MM.1S (cell line): ENCODE measurements around the gene MFSD1.

Experiments used
- DNase-seq: peaks from one replicate; pipeline ENCODE4 v3.0.0-alpha.2; 2015
- H2AFZ ChIP-seq: fragments of 300-600 bp; sonication (generic); 2 replicates; pipeline ENCODE4 v1.6.0; 2016; ENCODE audit warnings: antibody characterized with exemption, low read length
- H3F3A ChIP-seq: fragments of 300-600 bp; sonication (generic); 2 replicates; pipeline ENCODE4 v1.6.1; 2016; ENCODE audit warnings: mild to moderate bottlenecking, antibody characterized with exemption, low read length, moderate library complexity, mixed read lengths; ENCODE audit not compliant: insufficient read depth
- H3K27ac ChIP-seq: fragments of 300-600 bp; sonication (generic); 2 replicates; pipeline ENCODE4 v1.5.1; 2016; ENCODE audit warnings: mild to moderate bottlenecking, low read length
- H3K27me3 ChIP-seq: fragments of 300-600 bp; sonication (generic); replicated peaks from 2 replicates; pipeline ENCODE4 v1.6.0; 2016; ENCODE audit warnings: low read length; ENCODE audit not compliant: insufficient read depth
- H3K36me3 ChIP-seq: fragments of 300-600 bp; sonication (generic); replicated peaks from 2 replicates; pipeline ENCODE4 v1.6.1; 2016; ENCODE audit warnings: mild to moderate bottlenecking, low read length, mixed read lengths; ENCODE audit not compliant: insufficient read depth
- H3K4me1 ChIP-seq: fragments of 300-600 bp; sonication (generic); 2 replicates; pipeline ENCODE4 v1.6.1; 2016; ENCODE audit warnings: low read length, mixed read lengths
- H3K4me2 ChIP-seq: fragments of 300-600 bp; sonication (generic); 2 replicates; pipeline ENCODE4 v1.6.0; 2016; ENCODE audit warnings: low read depth, low read length
- H3K4me3 ChIP-seq: fragments of 300-600 bp; sonication (generic); 2 replicates; pipeline ENCODE4 v1.5.1; 2016; ENCODE audit warnings: low read length, mixed read lengths
- H3K79me2 ChIP-seq: fragments of 300-600 bp; sonication (generic); 2 replicates; pipeline ENCODE4 v1.6.1; 2016; ENCODE audit warnings: mixed run types, low read length, mixed read lengths
- H3K9ac ChIP-seq: fragments of 300-600 bp; sonication (generic); 2 replicates; pipeline ENCODE4 v1.6.1; 2016; ENCODE audit warnings: low read length, mixed read lengths
- H3K9me2 ChIP-seq: fragments of 300-600 bp; sonication (generic); replicated peaks from 2 replicates; pipeline ENCODE4 v1.6.1; 2016; ENCODE audit warnings: mild to moderate bottlenecking, low read length, mixed read lengths; ENCODE audit not compliant: insufficient read depth
- H3K9me3 ChIP-seq: fragments of 300-600 bp; sonication (generic); replicated peaks from 2 replicates; pipeline ENCODE4 v1.6.1; 2016; ENCODE audit warnings: mild to moderate bottlenecking, low read length, mixed read lengths; ENCODE audit not compliant: insufficient read depth
- H4K20me1 ChIP-seq: fragments of 300-600 bp; sonication (generic); 2 replicates; pipeline ENCODE4 v1.6.1; 2016; ENCODE audit warnings: mild to moderate bottlenecking, low read length, moderate library complexity, mixed read lengths; ENCODE audit not compliant: insufficient read depth
- EZH2 ChIP-seq: fragments of 300-600 bp; sonication (generic); optimal IDR thresholded peaks from 2 replicates; pipeline ENCODE3; 2017; ENCODE audit warnings: low read depth, mild to moderate bottlenecking, antibody characterized with exemption, low read length, mixed read lengths
- EZH2phosphoT487 ChIP-seq: fragments of 300-600 bp; sonication (generic); IDR thresholded peaks from 2 replicates; pipeline ENCODE4 v1.6.1; 2018; ENCODE audit warnings: antibody characterized with exemption, low read length
- TF ChIP-seq, protein P1 (sequence below): fragments of 300-600 bp; sonication (generic); IDR thresholded peaks from 2 replicates; pipeline ENCODE4 v1.5.1; 2016; ENCODE audit warnings: antibody characterized with exemption, low read length, mixed read lengths

MFSD1 gene

DNA sequence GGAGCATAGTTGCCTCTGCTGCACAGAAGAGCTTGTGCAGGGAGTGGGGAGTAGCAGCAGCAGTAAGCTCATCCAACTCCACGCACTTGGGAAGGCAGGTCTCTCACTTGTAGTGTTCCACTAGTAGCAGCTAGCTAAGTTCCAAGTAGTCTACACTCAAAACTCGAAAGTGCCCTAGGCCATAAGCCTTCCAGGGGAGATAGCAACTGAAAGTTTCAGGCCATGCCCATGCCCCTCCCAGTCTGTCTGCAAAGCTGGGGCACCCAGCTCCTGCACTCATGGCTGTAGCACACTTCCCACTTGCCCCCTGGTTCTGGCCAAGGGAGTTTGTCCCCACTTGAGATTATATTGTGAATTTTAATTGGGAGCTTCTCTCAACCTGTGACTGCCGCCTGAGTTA lies 57.5 kb downstream of the MFSD1 start:
- TF ChIP-seq, protein P1, sequence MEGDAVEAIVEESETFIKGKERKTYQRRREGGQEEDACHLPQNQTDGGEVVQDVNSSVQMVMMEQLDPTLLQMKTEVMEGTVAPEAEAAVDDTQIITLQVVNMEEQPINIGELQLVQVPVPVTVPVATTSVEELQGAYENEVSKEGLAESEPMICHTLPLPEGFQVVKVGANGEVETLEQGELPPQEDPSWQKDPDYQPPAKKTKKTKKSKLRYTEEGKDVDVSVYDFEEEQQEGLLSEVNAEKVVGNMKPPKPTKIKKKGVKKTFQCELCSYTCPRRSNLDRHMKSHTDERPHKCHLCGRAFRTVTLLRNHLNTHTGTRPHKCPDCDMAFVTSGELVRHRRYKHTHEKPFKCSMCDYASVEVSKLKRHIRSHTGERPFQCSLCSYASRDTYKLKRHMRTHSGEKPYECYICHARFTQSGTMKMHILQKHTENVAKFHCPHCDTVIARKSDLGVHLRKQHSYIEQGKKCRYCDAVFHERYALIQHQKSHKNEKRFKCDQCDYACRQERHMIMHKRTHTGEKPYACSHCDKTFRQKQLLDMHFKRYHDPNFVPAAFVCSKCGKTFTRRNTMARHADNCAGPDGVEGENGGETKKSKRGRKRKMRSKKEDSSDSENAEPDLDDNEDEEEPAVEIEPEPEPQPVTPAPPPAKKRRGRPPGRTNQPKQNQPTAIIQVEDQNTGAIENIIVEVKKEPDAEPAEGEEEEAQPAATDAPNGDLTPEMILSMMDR = no peak
- TF ChIP-seq EZH2 = no peak
- TF ChIP-seq EZH2phosphoT487 = no peak
- H3F3A ChIP-seq = peaks cover 36% of the 10 kb centered on the region
- H3K27me3 ChIP-seq = no peaks in the 10 kb centered on the region
- H3K9ac ChIP-seq = no peak overlapping the region
- peak overlapping the region; percentile 42 for H3K4me2 ChIP-seq
- H3K9me2 ChIP-seq = no peaks in the 10 kb centered on the region
- H3K4me3 ChIP-seq = no peak overlapping the region; the same call in 1 of the 2 replicates
- DNase-seq = peak; percentile 88
- H3K9me3 ChIP-seq = no peaks in the 10 kb centered on the region
- peaks cover 65% of the 10 kb centered on the region for H3K4me1 ChIP-seq
- no peaks in the 10 kb centered on the region for H3K36me3 ChIP-seq
- H3K27ac ChIP-seq = peak overlapping the region; percentile 50; the same call in 1 of the 2 replicates
- H4K20me1 ChIP-seq = no peaks in the 10 kb centered on the region
- peak overlapping the region; percentile 45 for H2AFZ ChIP-seq
- H3K79me2 ChIP-seq = no peaks in the 10 kb centered on the region

DNA sequence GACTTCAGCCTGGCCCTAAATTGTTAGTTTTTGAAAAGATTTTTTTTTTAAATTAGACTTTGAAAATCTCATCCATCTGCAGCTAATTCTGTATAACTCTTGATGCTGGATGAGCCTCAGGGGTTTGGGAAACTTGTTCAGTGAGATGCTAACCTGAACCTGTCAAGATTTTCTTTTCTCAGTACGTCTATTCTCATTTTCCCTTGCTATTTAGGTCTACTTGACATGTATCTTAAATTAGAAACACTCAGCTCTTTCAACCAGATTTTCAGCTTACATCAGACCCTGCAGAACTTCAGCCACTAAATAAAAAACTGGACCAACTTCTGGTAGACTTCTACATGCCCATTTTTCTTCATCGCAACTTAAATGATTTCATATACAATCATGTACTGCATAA lies 61.4 kb downstream of the MFSD1 start:
- H3K9ac ChIP-seq = peak overlapping the region; percentile 18; the same call in 1 of the 2 replicates
- peaks cover 36% of the 10 kb centered on the region for H3F3A ChIP-seq
- peaks cover 69% of the 10 kb centered on the region for H3K4me1 ChIP-seq
- no peaks in the 10 kb centered on the region for H3K9me3 ChIP-seq
- peak overlapping the region; percentile 81 for H3K27ac ChIP-seq
- H3K9me2 ChIP-seq = no peaks in the 10 kb centered on the region
- H4K20me1 ChIP-seq = no peaks in the 10 kb centered on the region
- H2AFZ ChIP-seq = peak overlapping the region; percentile 41
- no peaks in the 10 kb centered on the region for H3K27me3 ChIP-seq
- TF ChIP-seq EZH2phosphoT487 (no peak), EZH2 (no peak)
- TF ChIP-seq, protein P1 = no peak
- no peaks in the 10 kb centered on the region for H3K79me2 ChIP-seq
- H3K4me3 ChIP-seq = peak overlapping the region; percentile 11; the same call in 1 of the 2 replicates
- H3K36me3 ChIP-seq = no peaks in the 10 kb centered on the region
- DNase-seq = peak; percentile 79
- peak overlapping the region; percentile 63 for H3K4me2 ChIP-seq

DNA sequence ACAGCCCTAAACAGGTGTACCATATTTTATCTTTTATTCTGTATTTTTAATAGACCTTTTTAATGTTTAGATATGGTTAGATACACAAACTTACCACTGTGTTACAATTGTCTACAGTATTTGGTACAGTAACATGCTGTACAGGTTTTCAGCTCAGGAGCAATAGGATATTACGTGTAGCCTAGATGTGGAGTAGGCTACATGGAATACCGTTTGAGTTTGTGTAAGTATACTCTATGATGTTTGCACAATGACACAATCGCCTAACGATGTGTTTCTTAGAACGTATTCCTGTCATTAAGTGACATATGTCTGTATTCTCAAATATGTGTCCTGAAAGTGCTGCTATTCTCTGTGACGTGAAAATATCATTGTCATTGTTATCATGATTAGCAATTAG lies 62.6 kb downstream of the MFSD1 start:
- H3K9me3 ChIP-seq = no peaks in the 10 kb centered on the region
- no peak overlapping the region for H3K27ac ChIP-seq
- H3K9me2 ChIP-seq = no peaks in the 10 kb centered on the region
- no peaks in the 10 kb centered on the region for H3K79me2 ChIP-seq
- H3K4me3 ChIP-seq = no peak overlapping the region
- H3F3A ChIP-seq = peaks cover 24% of the 10 kb centered on the region
- H3K9ac ChIP-seq = no peak overlapping the region
- no peaks in the 10 kb centered on the region for H3K36me3 ChIP-seq
- H2AFZ ChIP-seq = no peak overlapping the region
- no peak overlapping the region for H3K4me2 ChIP-seq
- DNase-seq = no peak
- TF ChIP-seq, protein P1 = no peak
- TF ChIP-seq EZH2phosphoT487 (no peak), EZH2 (no peak)
- H3K27me3 ChIP-seq = no peaks in the 10 kb centered on the region
- H4K20me1 ChIP-seq = no peaks in the 10 kb centered on the region
- peaks cover 57% of the 10 kb centered on the region for H3K4me1 ChIP-seq
